ENCODE results near the gene SLF2.

SLF2 gene

GRCh38 chr10:100912605-100913469, at the start of gene SLF2:
TSS of gene SLF2 (plus strand) at chr10:100912963. CDS start at chr10:100913111, 148 bp downstream.
- peak; percentile 95 for DNase-seq

GRCh38 chr10:100863433-100863832, 49.3 kb upstream of the SLF2 start:
- no peak for DNase-seq

- no peak for DNase-seq
Measured at GRCh38 chr10:100864036-100864885, 48.5 kb upstream of the SLF2 start.

- no peak for DNase-seq
Measured at GRCh38 chr10:100864978-100865377, 47.8 kb upstream of the SLF2 start.

GRCh38 chr10:100866010-100866409, 46.8 kb upstream of the SLF2 start:
- DNase-seq, result no peak

GRCh38 chr10:100866575-100867098, 46.1 kb upstream of the SLF2 start:
- DNase-seq, result no peak

- DNase-seq, result no peak
Measured at GRCh38 chr10:100867261-100867963, 45.4 kb upstream of the SLF2 start.

GRCh38 chr10:100868382-100868781, 44.4 kb upstream of the SLF2 start:
- no peak for DNase-seq

- no peak for DNase-seq
Measured at GRCh38 chr10:100869399-100869798, 43.4 kb upstream of the SLF2 start.

GRCh38 chr10:100872034-100872791, 40.5 kb upstream of the SLF2 start:
- peak; percentile 44 for DNase-seq

GRCh38 chr10:100873146-100873826, 39.5 kb upstream of the SLF2 start:
- DNase-seq, result no peak

GRCh38 chr10:100873827-100874326, 38.9 kb upstream of the SLF2 start:
- no peak for DNase-seq

GRCh38 chr10:100874702-100875483, 37.9 kb upstream of the SLF2 start:
- no peak for DNase-seq

GRCh38 chr10:100875484-100876166, 37.1 kb upstream of the SLF2 start:
- DNase-seq, result no peak

GRCh38 chr10:100876585-100877460, 35.9 kb upstream of the SLF2 start:
- no peak for DNase-seq

- no peak for DNase-seq
Measured at GRCh38 chr10:100877461-100877850, 35.3 kb upstream of the SLF2 start.

GRCh38 chr10:100878291-100878910, 34.4 kb upstream of the SLF2 start:
- peak; percentile 14 for DNase-seq

- DNase-seq, result no peak
Measured at GRCh38 chr10:100879741-100880360, 32.9 kb upstream of the SLF2 start.
